ENCODE measurements around the gene RAD51B.
"Not testable (repeated sequence)": the region's sequence is repeated elsewhere in the genome, so short reads cannot be mapped to it uniquely, and the experiment has no call there.

RAD51B gene

DNA sequence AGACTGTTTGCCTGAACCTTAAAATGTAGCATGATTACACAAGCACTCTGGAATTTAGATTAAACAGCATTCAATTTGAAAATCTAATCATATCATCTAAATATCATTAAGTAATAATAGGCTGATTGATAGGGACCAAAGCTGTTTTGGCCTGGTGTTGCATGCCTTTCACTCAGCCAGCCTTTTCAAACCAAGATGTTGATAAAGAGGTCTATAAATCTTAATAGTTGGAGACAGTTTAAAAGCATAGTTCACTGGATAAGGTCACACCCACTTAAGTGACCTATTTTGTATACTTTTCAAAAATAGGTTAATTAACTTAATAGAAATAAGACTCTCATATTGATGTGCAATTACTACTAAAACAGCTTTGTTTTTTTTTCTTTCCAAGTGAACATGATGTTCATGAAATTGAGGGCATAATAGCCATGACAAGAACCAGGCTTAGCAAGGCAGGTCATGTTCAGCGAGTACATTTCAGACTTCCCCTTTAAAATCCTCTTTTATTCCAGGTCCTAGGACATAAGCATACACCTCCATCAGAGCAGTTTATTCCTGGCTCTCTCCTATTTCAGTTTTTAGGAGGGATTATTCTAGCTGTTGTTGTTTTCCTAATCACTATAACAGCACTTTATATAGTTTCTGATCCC lies 349.0 kb downstream of the RAD51B start:
- intact Hi-C loops (cut with DNase I): no loop called here
- DNase-seq: no peak

DNA sequence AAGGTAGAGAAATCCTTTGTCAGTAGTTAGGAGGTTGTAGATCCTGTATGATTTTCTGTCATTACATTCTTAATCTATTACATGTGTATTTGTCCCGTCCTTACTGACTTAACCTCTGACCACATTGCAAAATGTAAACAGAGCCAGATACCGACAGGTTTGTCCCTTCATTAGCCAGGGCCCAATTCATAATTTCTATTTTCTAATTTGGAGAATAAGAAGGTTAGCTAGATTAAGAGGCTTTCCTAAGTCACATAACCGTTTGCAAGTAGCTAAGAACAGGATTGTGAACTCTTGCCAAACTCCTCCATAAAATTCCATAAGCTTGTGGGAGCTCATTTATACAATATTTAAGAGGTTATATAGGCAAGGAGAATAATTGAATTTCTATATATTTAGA lies 352.6 kb downstream of the RAD51B start:
- intact Hi-C loops (cut with DNase I): no loop called here
- DNase-seq: no peak

- no peak for DNase-seq
Observed at GRCh38 chr14:68172627-68173026, 353.0 kb downstream of the RAD51B start.

DNA sequence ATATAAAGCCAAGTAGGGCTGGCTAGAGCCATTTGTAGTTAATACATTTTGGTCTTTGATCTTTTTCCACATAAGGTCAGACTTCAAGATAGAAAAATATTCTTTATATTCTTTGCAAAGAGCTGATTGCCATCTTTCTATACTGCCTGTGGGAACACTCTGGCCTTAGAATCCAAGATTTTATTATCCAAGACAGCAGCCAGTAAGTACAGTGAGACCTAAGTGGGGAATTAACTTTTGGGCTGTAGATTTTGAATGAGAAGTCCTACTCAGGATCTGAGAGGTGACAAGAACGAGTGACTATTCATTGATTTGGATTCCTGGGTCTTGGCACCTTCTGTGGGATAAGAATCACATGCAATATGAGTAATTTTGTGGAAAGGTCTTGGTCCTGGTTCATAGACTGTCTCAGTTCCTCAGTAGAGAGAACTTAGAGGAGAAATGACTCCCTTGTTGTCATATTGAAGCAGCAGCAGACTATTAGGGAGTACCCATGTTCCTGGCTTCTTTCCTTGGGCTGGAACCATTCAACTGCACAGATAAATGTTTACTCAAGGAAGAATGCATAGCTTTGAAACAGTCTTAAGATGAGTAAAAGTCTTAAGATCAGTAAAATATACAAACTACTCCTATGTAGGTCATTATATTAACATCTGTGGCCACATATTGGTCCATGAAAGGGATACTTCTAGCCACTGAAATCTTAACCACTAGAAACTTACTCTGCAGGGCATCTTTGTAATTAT lies 353.8 kb downstream of the RAD51B start:
- DNase-seq: no peak
- intact Hi-C loops (cut with DNase I): no loop called here

More at GRCh38 chr14:68172627-68173026, 353.0 kb downstream of the RAD51B start:
- intact Hi-C loops (cut with DNase I): no loop called here

DNA sequence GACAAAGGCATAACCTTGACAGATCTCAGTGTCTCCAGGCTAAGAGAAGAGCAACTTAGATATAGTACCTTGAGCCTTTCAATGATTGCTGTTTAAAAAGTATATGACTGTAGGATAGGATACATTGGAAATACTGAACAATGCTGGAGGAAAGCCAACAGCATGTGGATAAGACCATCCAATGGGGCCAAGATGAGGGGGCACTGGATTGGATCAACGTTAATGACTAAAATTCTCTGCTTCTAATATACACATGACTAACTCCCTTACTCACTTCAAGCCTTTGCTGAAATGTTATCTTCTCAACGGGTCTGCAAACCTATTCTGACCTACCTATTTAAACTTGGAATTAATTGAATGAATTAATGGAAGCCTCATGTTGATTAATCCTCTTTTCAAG lies 354.9 kb downstream of the RAD51B start:
- intact Hi-C loops (cut with DNase I): no loop called here
- DNase-seq: no peak

DNA sequence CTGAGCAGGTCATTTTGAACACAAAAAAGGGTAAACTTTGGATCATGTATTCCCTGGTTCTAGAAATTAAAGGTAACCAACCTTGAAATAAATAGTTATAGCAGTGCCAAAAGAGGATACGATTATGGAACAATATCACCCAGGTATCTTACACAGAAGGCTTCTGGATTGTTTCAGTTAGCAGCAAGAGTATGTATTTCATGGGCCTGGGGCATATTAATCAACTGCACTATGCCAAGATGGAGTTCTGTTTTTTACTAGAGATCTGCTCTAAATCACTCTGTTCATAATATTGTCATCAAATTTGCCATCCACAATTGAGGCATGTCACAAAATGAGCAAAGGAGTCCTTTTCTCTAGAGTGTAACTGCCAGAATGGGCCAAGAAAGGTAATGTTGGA lies 357.1 kb downstream of the RAD51B start:
- intact Hi-C loops (cut with DNase I): no loop called here
- no peak for DNase-seq

DNA sequence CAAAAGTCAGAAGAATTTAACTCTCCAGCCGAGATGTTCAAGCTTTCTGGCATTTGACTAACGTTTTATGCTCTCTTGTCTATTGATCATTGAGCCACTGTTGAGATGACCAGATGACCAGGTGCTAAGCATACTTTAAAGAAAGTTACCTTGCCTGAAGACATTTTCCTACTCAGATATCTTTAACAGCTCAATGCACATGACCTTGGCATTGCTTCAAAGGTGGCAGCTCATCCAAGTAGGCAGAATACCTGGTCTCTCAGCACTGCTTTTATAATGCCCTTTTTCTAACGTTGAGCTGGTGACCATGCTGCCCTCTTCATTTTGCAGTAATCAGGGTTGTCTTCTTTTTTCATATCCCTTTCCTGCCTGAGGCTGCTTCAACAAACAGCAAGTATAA lies 358.1 kb downstream of the RAD51B start:
- intact Hi-C loops (cut with DNase I): no loop called here
- no peak for DNase-seq

GRCh38 chr14:68178282-68178681 lies 358.7 kb downstream of the RAD51B start:
- DNase-seq: no peak
- intact Hi-C loops (cut with DNase I): no loop called here

GRCh38 chr14:68181519-68182326 lies 362.1 kb downstream of the RAD51B start:
- DNase-seq: no peak
- intact Hi-C loops (cut with DNase I): no loop called here

GRCh38 chr14:68182492-68182891 lies 362.9 kb downstream of the RAD51B start:
- intact Hi-C loops (cut with DNase I): no loop called here
- no peak for DNase-seq

DNA sequence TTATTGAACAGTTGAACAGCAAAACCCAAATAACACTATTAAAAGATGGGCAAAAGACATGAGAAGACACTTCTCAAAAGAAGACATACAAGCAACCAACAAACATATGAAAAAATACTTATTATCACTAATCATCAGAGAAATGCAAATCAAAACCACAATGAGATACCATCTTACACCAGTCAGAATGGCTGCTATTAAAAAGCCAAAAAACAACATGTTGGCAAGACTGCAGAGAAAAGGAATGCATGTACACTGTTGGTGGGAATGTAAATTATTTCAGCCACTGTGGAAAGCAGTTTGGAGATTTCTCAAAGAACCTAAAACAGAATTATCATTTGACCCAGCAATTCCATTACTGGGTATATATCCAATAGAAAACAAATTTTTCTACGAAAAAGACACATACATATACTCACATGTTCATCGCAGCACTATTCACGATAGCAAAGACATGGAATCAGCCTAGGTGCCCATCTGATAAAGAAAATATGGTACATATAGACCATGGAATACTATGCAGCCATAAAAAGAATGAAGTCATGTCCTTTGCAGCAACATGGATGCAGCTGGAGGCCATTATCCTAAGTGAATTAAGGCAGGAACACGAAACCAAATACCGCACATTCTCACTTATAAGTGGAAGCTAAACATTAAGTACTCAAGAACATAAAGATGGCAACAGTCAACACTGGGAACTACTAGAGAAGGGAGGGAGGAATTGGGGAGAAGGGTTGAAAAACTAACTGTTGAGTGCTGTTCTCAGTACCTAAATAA lies 367.1 kb downstream of the RAD51B start:
- DNase-seq; intact Hi-C loops (cut with DNase I): not testable (repeated sequence)

DNA sequence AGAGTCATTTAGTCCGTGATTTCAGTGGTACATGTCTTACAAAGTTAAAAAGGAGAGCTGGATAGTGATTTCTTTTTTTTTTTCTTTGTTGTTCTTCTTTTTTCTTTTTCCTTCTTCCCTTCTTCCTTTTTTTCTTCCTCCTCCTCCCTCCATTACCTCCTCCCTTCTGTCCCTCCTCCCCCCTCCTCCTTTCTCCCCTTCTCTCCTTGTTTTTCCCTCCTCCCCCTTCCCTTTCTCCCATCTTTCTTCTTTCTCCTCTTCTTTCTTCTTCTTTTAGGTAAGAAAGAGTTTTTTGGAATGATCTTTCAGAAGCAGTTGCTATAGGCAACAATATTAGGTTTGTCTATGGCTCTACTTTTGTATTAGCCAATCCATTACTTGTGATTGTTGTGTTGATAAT lies 368.6 kb downstream of the RAD51B start:
- no peak for DNase-seq
- intact Hi-C loops (cut with DNase I): no loop called here

GRCh38 chr14:68190032-68190431 lies 370.5 kb downstream of the RAD51B start:
- DNase-seq: no peak
- intact Hi-C loops (cut with DNase I): no loop called here

DNA sequence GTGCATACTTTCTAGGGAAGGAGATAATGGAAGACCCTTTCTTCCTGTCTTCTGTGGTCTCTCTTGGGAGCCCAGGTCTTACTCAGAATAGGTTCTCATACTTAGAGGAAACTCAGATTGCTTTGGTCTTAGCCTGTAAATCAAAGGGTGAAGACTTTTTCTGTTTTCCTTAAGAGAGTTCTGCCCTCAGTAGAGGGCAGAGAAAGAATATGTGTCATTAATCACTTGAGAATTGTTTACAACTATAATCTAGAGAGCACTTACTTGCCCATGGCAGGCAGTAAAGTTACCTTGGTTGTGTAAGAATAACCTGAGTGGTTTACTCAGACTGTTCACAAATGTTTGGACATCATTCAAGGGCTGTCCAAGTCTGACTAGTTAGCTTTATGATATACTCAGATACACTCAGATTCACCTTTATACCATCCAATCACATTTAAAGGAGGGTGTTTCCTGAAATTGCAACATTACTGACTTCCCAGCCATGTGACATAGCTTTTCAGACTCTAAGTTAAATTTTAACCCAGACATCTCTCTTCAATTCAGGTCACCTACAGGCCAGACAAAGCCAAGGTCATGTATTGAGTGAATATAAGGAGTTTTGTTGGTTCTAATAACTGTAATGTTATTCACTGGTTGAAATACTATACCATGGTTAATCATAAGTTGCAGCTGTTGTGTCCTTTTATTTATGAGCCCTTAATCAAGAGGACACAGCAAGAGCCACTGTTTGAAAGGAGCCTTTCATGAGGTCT lies 372.2 kb downstream of the RAD51B start:
- intact Hi-C loops (cut with DNase I): no loop called here
- no peak for DNase-seq

GRCh38 chr14:68192935-68193334 lies 373.4 kb downstream of the RAD51B start:
- no peak for DNase-seq

GRCh38 chr14:68193970-68194681 lies 374.5 kb downstream of the RAD51B start:
- DNase-seq: no peak
- intact Hi-C loops (cut with DNase I): no loop called here

More at GRCh38 chr14:68192935-68193334, 373.4 kb downstream of the RAD51B start:
- intact Hi-C loops (cut with DNase I): no loop called here

- no peak for DNase-seq
- intact Hi-C loops (cut with DNase I): no loop called here
Observed at GRCh38 chr14:68195126-68195525, 375.5 kb downstream of the RAD51B start.
